Fibroblast of skin of back (primary cell): Measurements from ENCODE around the gene NDEL1.

Experiments
- DNase-seq: peaks from one replicate; pipeline ENCODE4 v3.0.0-alpha.2; 2013

NDEL1 gene

DNA sequence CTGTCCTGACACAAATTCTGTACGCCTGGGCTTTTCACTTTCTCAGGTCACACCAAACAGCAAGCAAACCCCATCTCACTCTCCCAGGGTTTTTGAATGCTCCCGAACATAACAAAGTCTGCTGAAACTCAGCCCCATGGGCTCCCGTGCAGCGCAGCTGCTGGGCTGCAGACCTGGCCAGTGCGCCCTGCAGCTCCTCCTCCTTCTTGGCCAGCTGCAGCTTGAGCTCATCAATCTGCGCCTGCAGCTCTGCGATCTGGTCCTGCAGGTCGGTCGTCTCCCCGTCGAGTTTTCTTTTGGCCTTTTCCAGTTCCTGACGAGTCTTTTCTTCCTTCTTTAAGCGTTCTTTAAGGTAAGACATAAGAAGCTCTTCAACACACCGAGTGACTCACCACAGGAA is 70.5 kb downstream of the NDEL1 start:
- no peak for DNase-seq

GRCh38 chr17:8514801-8515200 is 79.1 kb downstream of the NDEL1 start:
- no peak for DNase-seq
